ENCODE measurements around the gene PNPLA1.

PNPLA1 gene, protein sequence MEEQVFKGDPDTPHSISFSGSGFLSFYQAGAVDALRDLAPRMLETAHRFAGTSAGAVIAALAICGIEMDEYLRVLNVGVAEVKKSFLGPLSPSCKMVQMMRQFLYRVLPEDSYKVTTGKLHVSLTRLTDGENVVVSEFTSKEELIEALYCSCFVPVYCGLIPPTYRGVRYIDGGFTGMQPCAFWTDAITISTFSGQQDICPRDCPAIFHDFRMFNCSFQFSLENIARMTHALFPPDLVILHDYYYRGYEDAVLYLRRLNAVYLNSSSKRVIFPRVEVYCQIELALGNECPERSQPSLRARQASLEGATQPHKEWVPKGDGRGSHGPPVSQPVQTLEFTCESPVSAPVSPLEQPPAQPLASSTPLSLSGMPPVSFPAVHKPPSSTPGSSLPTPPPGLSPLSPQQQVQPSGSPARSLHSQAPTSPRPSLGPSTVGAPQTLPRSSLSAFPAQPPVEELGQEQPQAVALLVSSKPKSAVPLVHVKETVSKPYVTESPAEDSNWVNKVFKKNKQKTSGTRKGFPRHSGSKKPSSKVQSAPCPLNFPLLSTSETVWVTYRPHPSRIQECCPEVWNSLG

GRCh38 chr6:36269834-36270705, at the start of gene PNPLA1:
Gene PNPLA1, plus strand, starts transcription at chr6:36270060. Its CDS starts 400 bp downstream, at chr6:36270460.
- in situ Hi-C loops (cut with MboI; ENCODE audit: low sequenced_read_pairs) = no loop called here

DNA sequence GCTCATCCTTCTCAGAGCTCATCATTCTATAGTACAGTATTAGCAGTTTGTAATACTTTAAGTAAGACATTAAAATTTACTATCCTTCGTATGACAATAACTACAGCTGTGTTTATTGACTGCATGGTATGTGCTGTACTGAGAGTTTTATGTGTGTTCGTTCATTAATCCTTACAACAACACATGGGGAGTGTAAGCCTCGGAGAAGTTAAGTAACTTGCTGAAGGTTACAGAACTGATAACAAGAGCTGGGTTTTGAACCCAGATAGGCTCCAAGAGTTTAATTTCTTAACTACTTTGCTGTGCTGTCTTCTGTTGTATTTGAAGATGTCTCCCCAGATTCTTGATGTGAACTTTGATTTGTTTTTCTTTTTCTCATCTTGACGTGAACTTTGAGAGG, 49.6 kb upstream of the PNPLA1 start:
- in situ Hi-C loops (cut with MboI; ENCODE audit: low sequenced_read_pairs) = no loop called here

- in situ Hi-C loops (cut with MboI; ENCODE audit: low sequenced_read_pairs) = no loop called here
These were observed 48.2 kb upstream of the PNPLA1 start for GRCh38 chr6:36221674-36222073.

GRCh38 chr6:36222924-36223323, 46.9 kb upstream of the PNPLA1 start:
- in situ Hi-C loops (cut with MboI; ENCODE audit: low sequenced_read_pairs) = no loop called here

- in situ Hi-C loops (cut with MboI; ENCODE audit: low sequenced_read_pairs) = no loop called here
These were observed 46.2 kb upstream of the PNPLA1 start for GRCh38 chr6:36223706-36224105.

DNA sequence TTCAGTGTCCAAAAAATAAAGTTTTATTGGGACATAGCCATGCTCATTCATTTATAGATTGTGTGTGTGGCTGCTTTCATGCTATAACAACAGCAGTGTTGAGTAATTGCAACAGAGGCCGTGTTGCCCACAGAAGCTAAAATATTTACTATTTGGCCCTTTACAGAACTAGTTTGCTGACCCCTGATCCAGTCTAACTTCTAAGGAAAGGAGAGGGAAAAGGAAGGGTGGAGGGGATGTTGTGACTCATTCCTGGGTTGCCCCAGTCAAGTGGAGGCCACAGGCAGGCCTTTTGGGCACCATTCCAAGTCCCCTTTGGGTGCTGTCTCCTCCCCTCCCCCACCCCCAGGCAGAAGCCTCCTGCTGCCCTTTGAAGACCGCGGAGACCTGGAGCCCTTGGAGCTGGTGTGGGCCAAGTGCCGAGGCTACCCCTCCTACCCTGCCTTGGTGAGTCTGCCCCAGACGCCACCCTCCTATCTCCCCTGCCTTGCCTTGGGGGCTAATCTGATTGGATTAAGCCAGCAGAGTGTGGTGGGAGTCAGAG, 44.9 kb upstream of the PNPLA1 start:
- in situ Hi-C loops (cut with MboI; ENCODE audit: low sequenced_read_pairs) = no loop called here

DNA sequence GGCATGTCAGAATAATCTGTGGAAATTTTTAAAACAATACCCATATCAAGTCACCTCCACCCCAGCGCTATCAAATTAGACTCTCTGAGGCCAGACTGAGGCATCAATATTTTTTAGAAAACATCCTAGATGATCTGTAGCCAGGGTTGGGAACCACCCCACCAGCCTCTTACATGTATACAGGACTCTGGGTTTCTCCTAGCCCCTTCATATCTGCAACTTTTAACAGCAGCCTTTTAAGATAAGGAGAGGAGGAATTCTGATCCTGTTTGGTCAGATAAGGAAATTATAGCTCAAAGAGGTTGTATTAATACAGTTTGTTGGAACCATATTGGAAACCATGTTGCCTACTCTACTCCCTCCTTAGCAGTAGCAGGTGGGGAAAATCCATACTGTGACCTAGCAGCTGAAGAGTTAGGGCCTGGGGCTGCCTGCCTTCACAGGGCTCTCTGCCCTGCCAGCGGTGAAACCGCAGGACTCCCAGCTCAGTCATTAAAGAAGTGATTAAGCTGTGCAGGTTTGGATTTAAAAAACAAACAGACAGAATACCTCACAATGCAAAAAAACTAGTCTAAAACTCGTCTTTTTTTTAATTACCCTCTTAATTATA, 43.3 kb upstream of the PNPLA1 start:
- in situ Hi-C loops (cut with MboI; ENCODE audit: low sequenced_read_pairs) = no loop called here

DNA sequence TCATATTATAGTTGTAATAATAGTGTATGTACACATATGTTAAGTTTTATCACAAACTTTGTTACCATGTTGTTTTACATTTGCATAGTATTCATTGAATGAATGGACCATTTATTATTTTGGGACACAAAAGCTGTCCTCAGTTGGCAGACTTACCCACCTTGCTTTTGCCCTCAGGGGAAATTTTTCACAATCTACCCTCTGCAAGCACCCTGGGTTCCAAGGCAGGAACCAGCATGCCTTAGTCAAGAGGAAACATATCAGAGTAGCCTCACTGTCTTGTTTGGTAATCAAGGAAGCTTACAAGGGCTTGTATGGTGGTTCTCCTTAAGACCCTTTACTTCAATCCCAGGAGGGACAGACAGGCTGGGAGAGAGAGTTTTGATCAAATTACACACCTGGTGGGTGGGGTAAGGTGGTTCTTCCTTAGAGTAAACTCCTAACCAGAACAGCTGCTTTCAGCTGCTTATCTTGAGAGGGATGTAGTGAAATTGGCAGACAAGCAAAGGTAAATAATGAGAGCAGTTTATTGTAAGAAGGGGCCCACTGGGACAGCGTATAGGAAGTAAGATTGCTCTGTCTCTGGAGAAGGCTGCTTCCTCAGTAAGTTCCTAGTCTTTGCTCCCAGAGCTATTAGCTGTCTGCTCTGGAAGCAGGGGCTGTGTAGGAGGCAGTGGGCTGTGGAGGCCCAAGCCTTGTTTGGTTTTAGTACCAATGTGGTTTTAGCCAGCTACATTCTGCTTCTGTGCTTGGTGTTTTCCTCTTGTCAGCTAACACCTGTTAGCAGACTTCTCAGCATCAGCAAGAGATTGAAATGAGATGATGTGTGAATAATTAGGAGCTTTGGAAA, 42.3 kb upstream of the PNPLA1 start:
- in situ Hi-C loops (cut with MboI; ENCODE audit: low sequenced_read_pairs) = no loop called here

- in situ Hi-C loops (cut with MboI; ENCODE audit: low sequenced_read_pairs) = no loop called here
These were observed 40.6 kb upstream of the PNPLA1 start for GRCh38 chr6:36229223-36229622.

DNA sequence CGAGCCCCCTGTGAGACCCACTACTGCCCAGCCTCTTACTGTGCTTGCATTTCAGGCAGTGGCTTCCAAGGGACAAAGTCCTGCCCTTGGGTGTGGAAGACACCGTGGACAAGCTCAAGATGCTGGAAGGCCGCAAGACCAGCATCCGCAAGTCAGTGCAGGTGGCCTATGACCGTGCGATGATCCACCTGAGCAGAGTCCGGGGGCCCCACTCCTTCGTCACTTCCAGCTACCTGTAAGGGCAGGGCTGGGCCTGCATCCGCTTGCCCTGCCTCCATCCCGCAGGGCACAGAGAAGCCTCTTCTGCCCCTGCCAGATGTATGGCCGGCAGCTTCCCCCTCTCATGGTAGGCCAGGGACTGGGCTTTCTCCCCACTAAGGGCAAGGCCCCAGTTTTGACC, 39.5 kb upstream of the PNPLA1 start:
- in situ Hi-C loops (cut with MboI; ENCODE audit: low sequenced_read_pairs) = no loop called here

DNA sequence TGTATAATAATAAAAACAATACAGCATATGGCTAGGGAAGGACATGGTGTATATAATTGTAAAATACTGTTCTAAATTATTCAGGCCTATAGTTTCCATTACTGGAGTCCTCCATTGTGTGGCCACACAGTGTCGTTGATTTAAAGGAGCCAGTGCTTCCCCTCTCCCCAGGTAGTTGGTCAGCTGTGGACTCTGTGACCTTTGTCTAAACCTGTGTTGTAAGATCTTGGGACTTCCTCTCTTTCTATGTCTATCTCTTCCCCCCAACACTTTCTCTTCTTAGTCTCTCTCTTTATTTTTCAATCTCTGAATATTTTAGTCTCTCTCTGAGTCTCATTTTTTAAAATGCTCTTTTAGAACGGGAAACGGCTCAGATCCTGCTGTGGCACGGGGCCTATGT, 37.7 kb upstream of the PNPLA1 start:
- in situ Hi-C loops (cut with MboI; ENCODE audit: low sequenced_read_pairs) = no loop called here

DNA sequence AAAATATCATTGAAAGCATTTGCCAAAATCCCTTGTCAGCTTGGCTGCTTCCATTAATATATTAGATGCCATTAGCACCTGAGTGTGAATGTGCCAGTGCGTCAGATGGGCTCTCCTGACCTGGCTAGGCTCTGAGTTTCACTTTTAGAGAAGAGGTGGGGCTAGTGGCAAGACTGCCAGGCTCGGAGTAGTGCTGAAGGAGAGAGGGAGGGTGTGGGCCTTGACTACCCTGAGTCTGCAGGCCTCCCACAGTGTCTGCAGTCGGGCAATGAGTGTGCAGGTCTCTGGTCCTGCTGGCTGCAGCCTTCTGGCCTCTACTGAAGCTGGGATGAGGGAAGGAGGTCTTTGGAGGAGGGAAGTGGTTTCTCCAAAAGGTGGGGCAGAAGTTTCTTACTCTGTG, 34.6 kb upstream of the PNPLA1 start:
- in situ Hi-C loops (cut with MboI; ENCODE audit: low sequenced_read_pairs) = no loop called here

GRCh38 chr6:36235862-36236261, 34.0 kb upstream of the PNPLA1 start:
- in situ Hi-C loops (cut with MboI; ENCODE audit: low sequenced_read_pairs) = no loop called here

- in situ Hi-C loops (cut with MboI; ENCODE audit: low sequenced_read_pairs) = no loop called here
These were observed 30.1 kb upstream of the PNPLA1 start for GRCh38 chr6:36239774-36240173.

GRCh38 chr6:36241728-36242127, 28.1 kb upstream of the PNPLA1 start:
- in situ Hi-C loops (cut with MboI; ENCODE audit: low sequenced_read_pairs) = no loop called here

- in situ Hi-C loops (cut with MboI; ENCODE audit: low sequenced_read_pairs) = no loop called here
These were observed 27.7 kb upstream of the PNPLA1 start for GRCh38 chr6:36242161-36242560.

GRCh38 chr6:36242626-36243025, 27.2 kb upstream of the PNPLA1 start:
- in situ Hi-C loops (cut with MboI; ENCODE audit: low sequenced_read_pairs) = no loop called here

DNA sequence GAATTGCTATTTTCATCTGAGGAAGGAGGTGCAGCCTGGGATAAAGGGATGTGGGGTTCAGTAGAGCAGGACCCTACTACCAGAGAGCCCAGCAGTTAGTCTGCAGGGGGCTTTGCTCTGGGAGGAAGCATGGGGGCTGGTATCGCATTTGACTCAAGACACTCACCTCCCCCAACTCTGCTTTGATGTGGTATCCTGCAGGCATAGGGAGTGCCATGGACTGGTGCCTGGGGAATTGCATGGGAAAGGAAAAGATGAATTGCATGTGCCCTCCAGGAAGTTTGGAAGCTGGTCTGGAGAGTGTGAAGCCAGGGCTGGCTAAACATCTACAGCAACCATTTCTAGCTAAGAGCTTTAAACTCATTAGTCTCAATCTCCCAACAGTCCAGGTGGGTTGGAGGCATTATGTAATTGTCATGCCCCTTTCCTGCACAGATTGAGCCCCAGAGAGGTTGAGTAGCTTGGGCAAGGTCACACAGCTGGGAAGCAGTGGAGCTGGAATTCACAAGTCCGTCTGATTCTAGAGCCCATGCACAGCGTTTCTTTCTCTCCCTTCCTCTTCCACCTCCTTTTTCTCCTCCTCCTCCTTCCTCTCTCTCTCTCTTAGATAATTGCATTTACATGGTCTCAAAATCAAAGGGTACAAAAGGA, 26.2 kb upstream of the PNPLA1 start:
- in situ Hi-C loops (cut with MboI; ENCODE audit: low sequenced_read_pairs) = no loop called here

GRCh38 chr6:36244641-36245280, 25.1 kb upstream of the PNPLA1 start:
- in situ Hi-C loops (cut with MboI; ENCODE audit: low sequenced_read_pairs) = no loop called here
